Mucosa of descending colon (tissue), 3 donors: ENCODE measurements around the gene MUTYH. TPM values are rescaled to one million over a fixed set of nuclear protein-coding genes. Genes with fewer than 3 reads are reported as not detected.
A peak's percentile ranks its signal among the peaks of the same experiment; 100 is the strongest.

Experiments
- ATAC-seq: fragments of 200-7000 bp; cut with Tn5 transposase; one replicate; pipeline ENCODE4 v1.9.1; 2020; ENCODE audit warnings: mild to moderate bottlenecking, moderate library complexity
- DNase-seq, 3 donors: peaks; one replicate each; pipeline ENCODE4 v3.0.0-alpha.2; 2020
- H3K36me3 ChIP-seq: fragments of 200-600 bp; one replicate; pipeline ENCODE4 v1.8.0; 2021; ENCODE audit warnings: low read depth, mild to moderate bottlenecking
- H3K4me1 ChIP-seq: fragments of 200-600 bp; one replicate; pipeline ENCODE4 v1.8.0; 2021; ENCODE audit warnings: low read depth, mild to moderate bottlenecking
- H3K4me3 ChIP-seq: fragments of 200-600 bp; one replicate; pipeline ENCODE4 v1.8.0; 2021; ENCODE audit warnings: mild to moderate bottlenecking
- H3K9me3 ChIP-seq: fragments of 200-600 bp; one replicate; pipeline ENCODE4 v1.8.0; 2021; ENCODE audit warnings: mild to moderate bottlenecking
- CTCF ChIP-seq: fragments of 200-600 bp; IDR thresholded peaks from one replicate; pipeline ENCODE4 v1.8.0; 2022; ENCODE audit warnings: antibody characterized with exemption, mild to moderate bottlenecking
- intact Hi-C, 2 donors: fragments of 100-400 bp; cut with DNase I in 1 of 2; cut with micrococcal nuclease in 1 of 2; formaldehyde crosslinking; loops; one replicate each; pipeline versions ENCODE4 v1.11.0 to v1.11.1; 2022; cut with DNase I, micrococcal nuclease
- total RNA-seq, 3 donors: library from RNA; stranded (reverse); fragmentation: NEBNext Ultra II Directional in 2 of 3; extraction: Animal tissue kit (Norgen Biotek cat#: 25700) in 2 of 3; gene quantifications; one replicate each; pipeline versions ENCODE4 v1.2.1 to v1.2.4, GENCODE V29; 2021 to 2023
- donor health status: DM: no; HTN: no; CAD: no; lungs with moderate emphysema.
- donor health status: DM: no; HTN: no; CAD: no.
- donor health status: DM: no; HTN: yes; CAD: no.

MUTYH gene
- total RNA-seq, 3 donors from 2014 or later: 30.0 to 43.1 (median 35.8) TPM

- ATAC-seq: peak; percentile 7
- no peak for DNase-seq
- TF ChIP-seq CTCF: no peak
- Histone ChIP-seq H3K36me3 (no peaks in the 10 kb centered on the region), H3K9me3 (no peaks in the 10 kb centered on the region), H3K4me3 (no peak overlapping the region), H3K4me1 (no peaks in the 10 kb centered on the region)
- intact Hi-C loops: no loop called here
Measured at GRCh38 chr1:45348966-45349677, 8.9 kb upstream of the MUTYH start.

GRCh38 chr1:45348609-45348965 lies 8.3 kb upstream of the MUTYH start:
- H3K36me3 ChIP-seq: no peaks in the 10 kb centered on the region
- no peak overlapping the region for H3K4me3 ChIP-seq
- DNase-seq (no peak), ATAC-seq (no peak)
- no peaks in the 10 kb centered on the region for H3K9me3 ChIP-seq
- no peaks in the 10 kb centered on the region for H3K4me1 ChIP-seq
- intact Hi-C loops: no loop called here
- no peak for TF ChIP-seq CTCF

- DNase-seq (no peak), ATAC-seq (no peak)
- no peaks in the 10 kb centered on the region for H3K4me1 ChIP-seq
- no peak for TF ChIP-seq CTCF
- H3K9me3 ChIP-seq: no peaks in the 10 kb centered on the region
- H3K36me3 ChIP-seq: no peaks in the 10 kb centered on the region
- intact Hi-C loops: no loop called here
- no peak overlapping the region for H3K4me3 ChIP-seq
Measured at GRCh38 chr1:45348020-45348419, 7.8 kb upstream of the MUTYH start.

- H3K4me1 ChIP-seq: peaks cover under 1% of the 10 kb centered on the region
- H3K36me3 ChIP-seq: no peaks in the 10 kb centered on the region
- H3K4me3 ChIP-seq: no peak overlapping the region
- DNase-seq: no peak
- intact Hi-C loops: no loop called here
- no peak for TF ChIP-seq CTCF
- ATAC-seq: no peak
- H3K9me3 ChIP-seq: no peaks in the 10 kb centered on the region
Measured at GRCh38 chr1:45346473-45346872, 6.2 kb upstream of the MUTYH start.

- no peak for TF ChIP-seq CTCF
- Histone ChIP-seq H3K36me3 (peaks cover 3% of the 10 kb centered on the region), H3K4me1 (peaks cover 10% of the 10 kb centered on the region), H3K9me3 (no peaks in the 10 kb centered on the region), H3K4me3 (no peak overlapping the region)
- ATAC-seq (no peak), DNase-seq (no peak)
- intact Hi-C loops: no loop called here
Measured at GRCh38 chr1:45345014-45345413, 4.8 kb upstream of the MUTYH start.

- TF ChIP-seq CTCF: no peak
- no peaks in the 10 kb centered on the region for H3K9me3 ChIP-seq
- H3K36me3 ChIP-seq: peaks cover 5% of the 10 kb centered on the region
- intact Hi-C loops: no loop called here
- no peak overlapping the region for H3K4me3 ChIP-seq
- DNase-seq (no peak), ATAC-seq (no peak)
- peaks cover 10% of the 10 kb centered on the region for H3K4me1 ChIP-seq
Measured at GRCh38 chr1:45344499-45344898, 4.3 kb upstream of the MUTYH start.
